T-helper 17 cell (primary cell): ENCODE measurements around the gene RAB21. TPM values are rescaled to one million over a fixed set of nuclear protein-coding genes. Genes with fewer than 3 reads are reported as not detected.
A peak's percentile ranks its signal among the peaks of the same experiment; 100 is the strongest.
"Not testable (repeated sequence)": the region's sequence is repeated elsewhere in the genome, so short reads cannot be mapped to it uniquely, and the experiment has no call there.

Experiments used
- ATAC-seq: fragments of 150-1000 bp; cut with Tn5 transposase; 2 replicates; pipeline ENCODE4 v1.10.0; 2021; ENCODE audit warnings: mild to moderate bottlenecking, moderate library complexity
- DNase-seq, 3 donors: peaks; one replicate each; pipeline versions ENCODE4 v3.0.0 to v3.0.0-alpha.2; 2020 to 2021
- H3K9me3 ChIP-seq: one replicate; pipeline ENCODE4 v1.7.0; 2013; ENCODE audit warnings: low read length, mild to moderate bottlenecking; ENCODE audit not compliant: control insufficient read depth, poor library complexity, severe bottlenecking
- H3K27ac Mint-ChIP-seq: one replicate; pipeline ENCODE4 v1.8.0; 2022; ENCODE audit warnings: mild to moderate bottlenecking, moderate library complexity, mixed read lengths
- H3K27me3 Mint-ChIP-seq: one replicate; pipeline ENCODE4 v1.8.0; 2022; ENCODE audit warnings: mixed read lengths
- H3K36me3 Mint-ChIP-seq: one replicate; pipeline ENCODE4 v1.8.0; 2022; ENCODE audit warnings: low read depth, mixed read lengths
- H3K4me1 Mint-ChIP-seq: one replicate; pipeline ENCODE4 v1.8.0; 2022; ENCODE audit warnings: mild to moderate bottlenecking, mixed read lengths
- H3K4me3 Mint-ChIP-seq: one replicate; pipeline ENCODE4 v1.8.0; 2022; ENCODE audit warnings: mild to moderate bottlenecking, moderate library complexity, mixed read lengths
- total RNA-seq, 4 donors: library from RNA in 2 of 4; stranded (reverse) in 2 of 4; gene quantifications; one replicate each; pipeline ENCODE4 v1.2.3 and lab custom pipeline; 2022 to 2026

The RAB21 gene
- total RNA-seq, 2 donors from 2014 or later: 58.8 to 68.8 TPM

DNA sequence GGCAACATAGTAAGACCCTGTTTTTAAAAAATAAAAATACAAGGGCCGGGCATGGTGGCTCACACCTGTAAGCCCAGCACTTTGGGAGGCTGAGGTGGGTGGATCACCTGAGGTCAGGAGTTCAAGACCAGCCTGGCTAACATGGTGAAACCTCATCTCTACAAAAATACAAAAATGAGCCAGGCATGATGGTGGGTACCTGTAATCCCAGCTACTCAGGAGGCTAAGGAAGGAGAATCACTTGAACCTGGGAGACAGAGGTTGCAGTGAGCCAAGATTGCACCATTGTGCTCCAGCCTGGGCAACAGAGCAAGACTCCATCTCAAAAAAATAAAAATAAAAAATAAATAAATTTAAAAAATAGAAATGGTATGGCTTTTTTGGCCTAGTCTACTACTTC, 6.7 kb downstream of the RAB21 start:
- Mint-ChIP-seq H3K4me1 (peaks cover 27% of the 10 kb centered on the region), H3K4me3 (peak overlapping the region; percentile 49)
- not testable (repeated sequence) for ATAC-seq, DNase-seq, H3K27me3 Mint-ChIP-seq, H3K27ac Mint-ChIP-seq, H3K36me3 Mint-ChIP-seq
- peaks cover 12% of the 10 kb centered on the region for H3K9me3 ChIP-seq

DNA sequence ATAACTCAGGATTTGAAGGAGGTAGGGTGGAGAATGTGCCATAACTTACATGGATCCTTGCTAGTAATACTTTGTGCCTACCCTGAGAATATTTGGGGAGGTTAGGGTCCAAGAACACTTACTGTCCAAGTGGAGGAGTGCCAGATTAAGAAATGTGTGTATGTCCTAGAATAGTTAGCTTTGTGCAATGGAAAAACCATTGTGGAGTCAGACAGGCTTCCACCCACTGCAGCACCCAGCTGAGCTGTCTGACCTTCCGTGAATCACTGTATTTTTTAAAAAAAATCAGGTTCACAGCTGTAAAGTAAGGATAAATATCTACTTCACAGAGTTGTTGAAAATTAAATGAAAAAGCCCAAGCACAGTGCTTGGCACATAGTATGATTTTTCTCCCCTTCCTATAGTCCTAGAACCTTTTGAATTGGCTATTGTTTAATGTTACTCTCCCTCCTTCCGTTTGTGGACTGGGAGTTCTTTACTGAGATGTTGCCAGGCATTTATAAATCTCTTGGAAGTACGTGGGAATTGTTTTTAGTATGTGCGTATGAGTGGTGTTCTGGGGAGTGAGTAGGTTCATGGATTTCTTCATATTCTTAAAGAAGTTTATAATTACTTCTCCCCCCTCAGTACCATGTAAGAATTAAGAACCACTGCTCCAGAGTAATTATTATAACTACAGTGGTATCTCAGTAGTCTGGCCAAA, 9.2 kb downstream of the RAB21 start:
- H3K9me3 ChIP-seq: peaks cover 12% of the 10 kb centered on the region
- ATAC-seq (no peak), DNase-seq (no peak)
- Mint-ChIP-seq H3K36me3 (peaks cover 4% of the 10 kb centered on the region), H3K4me3 (no peak overlapping the region), H3K4me1 (peaks cover 39% of the 10 kb centered on the region), H3K27me3 (no peaks in the 10 kb centered on the region), H3K27ac (no peak overlapping the region)

DNA sequence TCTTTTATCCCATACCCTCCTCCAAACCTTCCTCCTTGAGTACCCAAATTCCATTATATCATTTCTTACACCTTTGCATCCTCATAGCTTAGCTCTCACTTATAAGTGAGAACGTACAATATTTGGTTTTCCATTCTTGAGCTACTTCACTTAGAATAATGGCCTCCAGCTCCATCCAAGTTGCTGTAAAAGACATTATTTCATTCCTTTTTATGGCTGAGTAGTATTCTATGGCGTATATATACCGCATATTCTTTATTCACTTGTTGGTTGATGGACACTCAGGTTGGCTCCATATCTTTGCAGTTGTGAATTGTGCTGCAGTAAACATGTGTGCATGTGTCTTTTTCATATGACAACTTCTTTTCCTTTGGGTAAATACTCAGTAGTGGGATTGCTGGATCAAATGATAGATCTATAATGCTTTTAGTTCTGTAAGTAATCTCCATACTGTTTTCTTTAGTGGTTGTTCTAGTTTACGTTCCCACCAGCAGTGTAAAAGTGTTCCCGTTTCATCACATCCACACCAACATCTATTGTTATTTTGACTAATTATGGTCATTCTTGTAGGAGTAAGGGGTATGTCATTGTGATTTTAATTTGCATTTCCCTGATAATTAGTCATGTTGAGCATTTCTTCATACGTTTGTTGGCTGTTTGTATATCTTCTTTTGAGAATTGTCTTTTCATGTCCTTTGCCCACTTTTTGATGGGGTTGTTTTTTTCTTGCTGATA, 10.1 kb downstream of the RAB21 start:
- peaks cover 6% of the 10 kb centered on the region for H3K9me3 ChIP-seq
- Mint-ChIP-seq H3K4me1 (peaks cover 40% of the 10 kb centered on the region), H3K4me3 (peak overlapping the region; percentile 2), H3K27ac (no peak overlapping the region), H3K36me3 (peaks cover 4% of the 10 kb centered on the region), H3K27me3 (no peaks in the 10 kb centered on the region)
- ATAC-seq (no peak), DNase-seq (no peak)

- no peak for ATAC-seq
- Mint-ChIP-seq H3K4me3 (peak overlapping the region; percentile 2), H3K4me1 (peaks cover 46% of the 10 kb centered on the region), H3K36me3 (peaks cover 6% of the 10 kb centered on the region), H3K27me3 (no peaks in the 10 kb centered on the region), H3K27ac (peak overlapping the region; percentile 51)
- DNase-seq: no peak
- H3K9me3 ChIP-seq: no peaks in the 10 kb centered on the region
These were observed 11.5 kb downstream of the RAB21 start for GRCh38 chr12:71766202-71766601.

- Mint-ChIP-seq H3K4me1 (peaks cover 46% of the 10 kb centered on the region), H3K36me3 (peaks cover 6% of the 10 kb centered on the region), H3K4me3 (peak overlapping the region; percentile 36), H3K27ac (peak overlapping the region; percentile 78), H3K27me3 (no peaks in the 10 kb centered on the region)
- ATAC-seq: no peak
- H3K9me3 ChIP-seq: no peaks in the 10 kb centered on the region
- DNase-seq: no peak
These were observed 12.5 kb downstream of the RAB21 start for GRCh38 chr12:71767183-71767582.

DNA sequence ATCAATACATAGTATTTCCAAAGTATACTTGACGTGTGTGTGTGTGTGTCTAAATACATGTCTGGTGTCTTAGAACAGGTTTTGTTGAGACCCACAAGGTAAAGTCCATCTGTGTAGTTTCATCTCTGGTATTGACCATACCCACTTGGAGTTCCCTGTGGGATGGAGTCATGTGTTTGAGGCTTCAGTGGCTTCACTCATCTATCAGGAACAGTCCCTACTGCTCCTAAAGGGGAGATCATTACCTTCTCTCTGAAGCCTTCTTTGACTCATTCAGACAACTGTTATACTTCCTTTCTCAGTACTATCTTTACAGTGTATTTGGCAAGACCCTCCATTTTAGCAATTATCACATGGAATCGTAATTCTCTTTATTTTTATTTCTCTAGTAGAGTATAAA, 14.2 kb downstream of the RAB21 start:
- no peak for DNase-seq
- Mint-ChIP-seq H3K36me3 (peaks cover 6% of the 10 kb centered on the region), H3K27me3 (no peaks in the 10 kb centered on the region), H3K27ac (peak overlapping the region; percentile 77), H3K4me3 (no peak overlapping the region), H3K4me1 (peaks cover 42% of the 10 kb centered on the region)
- H3K9me3 ChIP-seq: no peaks in the 10 kb centered on the region
- ATAC-seq: no peak

DNA sequence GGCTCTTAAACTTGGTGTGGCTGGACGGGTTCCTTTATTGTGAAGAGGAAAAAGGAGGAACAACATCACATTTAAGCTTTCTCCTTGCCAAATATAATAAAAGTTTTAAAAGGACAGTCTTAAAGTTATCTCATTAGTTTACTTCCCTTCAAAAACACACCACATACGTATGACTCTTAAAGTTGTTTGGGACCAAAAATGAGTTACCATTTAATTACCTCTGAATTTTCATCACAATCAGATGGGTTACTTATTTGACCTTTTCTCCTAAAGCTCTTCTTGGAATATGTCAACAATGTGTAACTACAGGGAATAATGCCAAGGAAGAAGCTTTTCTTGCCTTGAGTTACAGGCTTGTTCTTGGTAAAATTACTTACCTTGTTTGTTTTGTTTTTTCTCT, 16.4 kb downstream of the RAB21 start:
- Mint-ChIP-seq H3K27ac (peak overlapping the region; percentile 75), H3K4me1 (peaks cover 30% of the 10 kb centered on the region), H3K27me3 (no peaks in the 10 kb centered on the region), H3K4me3 (no peak overlapping the region), H3K36me3 (peaks cover 8% of the 10 kb centered on the region)
- no peaks in the 10 kb centered on the region for H3K9me3 ChIP-seq
- DNase-seq (no peak), ATAC-seq (no peak)

DNA sequence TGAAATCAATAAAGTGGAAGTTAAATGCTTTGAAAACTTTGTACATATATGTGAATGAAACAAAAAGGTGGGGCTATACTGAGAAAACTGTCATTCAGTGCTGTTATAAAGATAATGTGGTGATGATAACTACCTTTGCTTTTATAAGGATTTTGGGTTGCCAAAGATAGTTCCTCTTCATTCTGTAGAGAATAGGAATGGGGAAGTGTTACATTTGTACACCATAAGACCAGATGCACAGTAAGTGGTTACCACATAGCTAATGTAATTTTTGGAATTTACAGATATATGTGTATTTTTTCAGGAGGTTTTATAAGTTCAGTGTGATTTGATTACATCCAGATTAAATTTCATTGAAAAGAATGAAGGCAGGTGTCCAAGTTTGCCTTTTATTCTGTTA, 18.1 kb downstream of the RAB21 start:
- ATAC-seq (no peak), DNase-seq (no peak)
- H3K4me3 Mint-ChIP-seq: no peak overlapping the region
- peak overlapping the region; percentile 49 for H3K27ac Mint-ChIP-seq
- H3K27me3 Mint-ChIP-seq: no peaks in the 10 kb centered on the region
- H3K9me3 ChIP-seq: no peaks in the 10 kb centered on the region
- peaks cover 8% of the 10 kb centered on the region for H3K36me3 Mint-ChIP-seq
- peaks cover 20% of the 10 kb centered on the region for H3K4me1 Mint-ChIP-seq

DNA sequence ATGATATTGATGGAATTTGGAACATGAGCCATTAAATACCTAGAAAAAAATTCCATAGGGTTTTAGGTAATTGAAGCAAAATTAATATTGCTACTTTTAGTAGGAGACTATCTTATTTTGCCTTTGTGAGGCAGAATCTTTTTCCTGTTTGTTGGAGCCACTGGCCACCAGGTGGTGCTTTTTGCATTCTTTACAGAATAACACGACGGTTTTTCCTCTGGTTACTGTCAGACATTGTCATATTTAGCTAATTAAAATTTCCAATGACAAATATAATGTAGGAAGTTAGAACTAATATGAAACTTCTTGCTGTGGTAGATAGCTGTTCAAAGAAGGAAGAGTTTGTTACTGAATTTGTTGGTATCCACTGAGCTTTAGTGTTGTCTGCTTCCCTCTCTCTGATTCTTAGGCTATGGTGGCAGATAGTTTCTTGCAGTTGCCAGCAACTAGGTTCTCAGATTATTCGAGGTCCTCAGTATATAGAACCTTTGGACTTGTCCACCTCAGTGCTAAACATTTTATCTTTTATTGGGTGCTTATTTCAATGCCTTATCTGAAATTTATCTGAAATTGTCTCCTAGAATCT, 25.7 kb downstream of the RAB21 start:
- no peaks in the 10 kb centered on the region for H3K9me3 ChIP-seq
- Mint-ChIP-seq H3K4me3 (no peak overlapping the region), H3K36me3 (no peaks in the 10 kb centered on the region), H3K4me1 (peaks cover 11% of the 10 kb centered on the region), H3K27me3 (no peaks in the 10 kb centered on the region), H3K27ac (peak overlapping the region; percentile 47)
- no peak for DNase-seq
- peak; percentile 66 for ATAC-seq

- peaks cover 15% of the 10 kb centered on the region for H3K4me1 Mint-ChIP-seq
- ATAC-seq (peak; percentile 36), DNase-seq (no peak)
- peaks cover 4% of the 10 kb centered on the region for H3K36me3 Mint-ChIP-seq
- H3K9me3 ChIP-seq: no peaks in the 10 kb centered on the region
- H3K4me3 Mint-ChIP-seq: no peak overlapping the region
- H3K27ac Mint-ChIP-seq: no peak overlapping the region
- no peaks in the 10 kb centered on the region for H3K27me3 Mint-ChIP-seq
These were observed 27.4 kb downstream of the RAB21 start for GRCh38 chr12:71782017-71782416.

- H3K9me3 ChIP-seq: no peaks in the 10 kb centered on the region
- ATAC-seq (no peak), DNase-seq (no peak)
- peaks cover 6% of the 10 kb centered on the region for H3K36me3 Mint-ChIP-seq
- no peaks in the 10 kb centered on the region for H3K27me3 Mint-ChIP-seq
- no peak overlapping the region for H3K27ac Mint-ChIP-seq
- peaks cover 13% of the 10 kb centered on the region for H3K4me1 Mint-ChIP-seq
- no peak overlapping the region for H3K4me3 Mint-ChIP-seq
These were observed 32.2 kb downstream of the RAB21 start for GRCh38 chr12:71786829-71787228.

DNA sequence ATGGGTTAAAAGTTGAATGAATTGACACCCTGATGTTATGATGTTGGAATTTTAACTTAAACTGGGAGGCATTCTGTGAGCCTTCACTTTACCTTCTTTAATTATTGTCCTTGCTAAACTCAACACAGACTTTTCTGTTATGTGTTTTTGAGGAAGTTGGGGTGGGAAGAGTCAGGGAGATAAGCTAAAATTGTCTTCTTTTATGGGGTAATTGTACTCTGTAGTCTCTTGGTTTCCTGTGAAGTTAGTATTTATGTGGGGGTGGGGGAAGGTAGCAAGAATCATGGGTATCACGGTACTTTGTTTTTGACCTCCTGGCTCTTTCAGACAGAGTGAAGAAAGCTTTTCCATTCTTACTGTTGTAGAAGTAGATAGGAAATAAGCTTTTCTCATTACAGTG, 32.9 kb downstream of the RAB21 start:
- no peaks in the 10 kb centered on the region for H3K9me3 ChIP-seq
- ATAC-seq (no peak), DNase-seq (no peak)
- Mint-ChIP-seq H3K4me3 (no peak overlapping the region), H3K27me3 (no peaks in the 10 kb centered on the region), H3K27ac (peak overlapping the region; percentile 57), H3K36me3 (peaks cover 6% of the 10 kb centered on the region), H3K4me1 (peaks cover 13% of the 10 kb centered on the region)

GRCh38 chr12:71790331-71790730, 35.7 kb downstream of the RAB21 start:
- ATAC-seq: no peak
- no peak overlapping the region for H3K27ac Mint-ChIP-seq
- H3K36me3 Mint-ChIP-seq: peaks cover 6% of the 10 kb centered on the region
- H3K4me3 Mint-ChIP-seq: no peak overlapping the region
- no peak for DNase-seq
- H3K9me3 ChIP-seq: no peaks in the 10 kb centered on the region
- no peaks in the 10 kb centered on the region for H3K27me3 Mint-ChIP-seq
- H3K4me1 Mint-ChIP-seq: peaks cover 9% of the 10 kb centered on the region
